Measurements from ENCODE around the gene PGM2.
"Not testable (repeated sequence)": the region's sequence is repeated elsewhere in the genome, so short reads cannot be mapped to it uniquely, and the experiment has no call there.

Gene PGM2

GRCh38 chr4:37816006-37816405 lies 10.5 kb upstream of the PGM2 start:
- H2BK5ac ChIP-seq (ENCODE audit: low read depth, low read length, poor library complexity, severe bottlenecking), result no peak overlapping the region
- H3K18ac ChIP-seq (ENCODE audit: low read depth in 1 of 2, low read length in 2 of 2), result no peak overlapping the region
- H3K79me1 ChIP-seq (replicated peaks; ENCODE audit: low read length, poor library complexity, severe bottlenecking), result no peaks in the 10 kb centered on the region
- H3K4me2 ChIP-seq (ENCODE audit: low read length, poor library complexity, severe bottlenecking), result no peak overlapping the region
- H2BK12ac ChIP-seq (ENCODE audit: low read length in 2 of 2), result no peak overlapping the region
- no peaks in the 10 kb centered on the region for H3K4me1 ChIP-seq (ENCODE audit: control insufficient read depth, insufficient read depth, low read depth, low read length)
- DNase-seq, result no peak
- H3K4ac ChIP-seq (ENCODE audit: low read depth in 1 of 2, low read length in 2 of 2), result no peak overlapping the region
- H2AFZ ChIP-seq (ENCODE audit: low read depth, low read length), result no peak overlapping the region
- no peaks in the 10 kb centered on the region for H3K36me3 ChIP-seq (ENCODE audit: control insufficient read depth in 1 of 2, insufficient read depth in 2 of 2, low read depth in 1 of 2, low read length in 2 of 2)
- no peak overlapping the region for H4K91ac ChIP-seq (ENCODE audit: low read length)
- H2BK15ac ChIP-seq (ENCODE audit: low read depth, poor library complexity, severe bottlenecking), result no peak overlapping the region
- H2AK5ac ChIP-seq (ENCODE audit: low read length, severe bottlenecking), result no peak overlapping the region
- H3K23ac ChIP-seq (ENCODE audit: low read length in 2 of 2), result no peak overlapping the region
- no peak overlapping the region for H3K14ac ChIP-seq (ENCODE audit: low read length in 2 of 2)
- no peak overlapping the region for H3K4me3 ChIP-seq (ENCODE audit: insufficient read depth in 1 of 2, low read depth in 1 of 2, low read length in 2 of 2)
- no peaks in the 10 kb centered on the region for H3K9me3 ChIP-seq (ENCODE audit: control insufficient read depth, low read length)
- H3K27me3 ChIP-seq (ENCODE audit: control insufficient read depth in 1 of 2, insufficient read depth in 1 of 2, low read length in 2 of 2), result no peaks in the 10 kb centered on the region
- H3K9ac ChIP-seq (ENCODE audit: low read length), result no peak overlapping the region
- H2BK120ac ChIP-seq (ENCODE audit: low read depth, low read length), result no peak overlapping the region
- WGBS, result no CpG with 5 or more reads among the region's 2 CpGs
- H3K27ac ChIP-seq (ENCODE audit: low read length, poor library complexity, severe bottlenecking), result no peak overlapping the region
- no peak overlapping the region for H4K8ac ChIP-seq (ENCODE audit: low read length)

- Histone ChIP-seq H3K9ac (ENCODE audit: low read length) (no peak overlapping the region), H2BK15ac (ENCODE audit: low read depth, poor library complexity, severe bottlenecking) (no peak overlapping the region), H3K23ac (ENCODE audit: low read length in 2 of 2) (no peak overlapping the region), H3K27ac (ENCODE audit: low read length, poor library complexity, severe bottlenecking) (no peak overlapping the region), H3K18ac (ENCODE audit: low read depth in 1 of 2, low read length in 2 of 2) (no peak overlapping the region), H2AK5ac (ENCODE audit: low read length, severe bottlenecking) (no peak overlapping the region), H3K4me3 (ENCODE audit: insufficient read depth in 1 of 2, low read depth in 1 of 2, low read length in 2 of 2) (no peak overlapping the region), H3K9me3 (ENCODE audit: control insufficient read depth, low read length) (no peaks in the 10 kb centered on the region), H3K4me1 (ENCODE audit: control insufficient read depth, insufficient read depth, low read depth, low read length) (no peaks in the 10 kb centered on the region), H2AFZ (ENCODE audit: low read depth, low read length) (no peak overlapping the region), H2BK12ac (ENCODE audit: low read length in 2 of 2) (no peak overlapping the region), H3K36me3 (ENCODE audit: control insufficient read depth in 1 of 2, insufficient read depth in 2 of 2, low read depth in 1 of 2, low read length in 2 of 2) (no peaks in the 10 kb centered on the region), H2BK5ac (ENCODE audit: low read depth, low read length, poor library complexity, severe bottlenecking) (no peak overlapping the region), H4K91ac (ENCODE audit: low read length) (no peak overlapping the region), H4K8ac (ENCODE audit: low read length) (no peak overlapping the region), H2BK120ac (ENCODE audit: low read depth, low read length) (no peak overlapping the region), H3K27me3 (ENCODE audit: control insufficient read depth in 1 of 2, insufficient read depth in 1 of 2, low read length in 2 of 2) (no peaks in the 10 kb centered on the region), H3K14ac (ENCODE audit: low read length in 2 of 2) (no peak overlapping the region), H3K4me2 (ENCODE audit: low read length, poor library complexity, severe bottlenecking) (no peak overlapping the region), H3K4ac (ENCODE audit: low read depth in 1 of 2, low read length in 2 of 2) (no peak overlapping the region), H3K79me1 (replicated peaks; ENCODE audit: low read length, poor library complexity, severe bottlenecking) (no peaks in the 10 kb centered on the region)
- no peak for DNase-seq
- WGBS, result 98% methylated on average over 2 of the region's 3 CpGs
Observed at GRCh38 chr4:37816719-37817118, 9.8 kb upstream of the PGM2 start.

- Histone ChIP-seq H2BK5ac (ENCODE audit: low read depth, low read length, poor library complexity, severe bottlenecking) (no peak overlapping the region), H3K18ac (ENCODE audit: low read depth in 1 of 2, low read length in 2 of 2) (no peak overlapping the region), H3K9me3 (ENCODE audit: control insufficient read depth, low read length) (no peaks in the 10 kb centered on the region), H3K4me1 (ENCODE audit: control insufficient read depth, insufficient read depth, low read depth, low read length) (no peaks in the 10 kb centered on the region), H2BK12ac (ENCODE audit: low read length in 2 of 2) (no peak overlapping the region), H3K23ac (ENCODE audit: low read length in 2 of 2) (no peak overlapping the region), H3K14ac (ENCODE audit: low read length in 2 of 2) (no peak overlapping the region), H3K79me1 (replicated peaks; ENCODE audit: low read length, poor library complexity, severe bottlenecking) (no peaks in the 10 kb centered on the region), H3K27me3 (ENCODE audit: control insufficient read depth in 1 of 2, insufficient read depth in 1 of 2, low read length in 2 of 2) (no peaks in the 10 kb centered on the region), H2AK5ac (ENCODE audit: low read length, severe bottlenecking) (no peak overlapping the region), H4K8ac (ENCODE audit: low read length) (no peak overlapping the region), H2AFZ (ENCODE audit: low read depth, low read length) (no peak overlapping the region), H4K91ac (ENCODE audit: low read length) (no peak overlapping the region), H3K36me3 (ENCODE audit: control insufficient read depth in 1 of 2, insufficient read depth in 2 of 2, low read depth in 1 of 2, low read length in 2 of 2) (no peaks in the 10 kb centered on the region), H3K9ac (ENCODE audit: low read length) (no peak overlapping the region), H3K4me3 (ENCODE audit: insufficient read depth in 1 of 2, low read depth in 1 of 2, low read length in 2 of 2) (no peak overlapping the region), H2BK15ac (ENCODE audit: low read depth, poor library complexity, severe bottlenecking) (no peak overlapping the region), H2BK120ac (ENCODE audit: low read depth, low read length) (no peak overlapping the region), H3K4me2 (ENCODE audit: low read length, poor library complexity, severe bottlenecking) (no peak overlapping the region), H3K4ac (ENCODE audit: low read depth in 1 of 2, low read length in 2 of 2) (no peak overlapping the region), H3K27ac (ENCODE audit: low read length, poor library complexity, severe bottlenecking) (no peak overlapping the region)
- no peak for DNase-seq
- 89% methylated on average over 5 of the region's 5 CpGs for WGBS
Observed at GRCh38 chr4:37818752-37819151, 7.7 kb upstream of the PGM2 start.

- DNase-seq; H3K18ac ChIP-seq (ENCODE audit: low read depth in 1 of 2, low read length in 2 of 2): not testable (repeated sequence)
- WGBS, result 98% methylated on average over 12 of the region's 28 CpGs
Observed at GRCh38 chr4:37820458-37820857, 6.0 kb upstream of the PGM2 start.

More at GRCh38 chr4:37820458-37820857, 6.0 kb upstream of the PGM2 start:
- H2AK5ac ChIP-seq (ENCODE audit: low read length, severe bottlenecking); H3K4me1 ChIP-seq (ENCODE audit: control insufficient read depth, insufficient read depth, low read depth, low read length); H2BK12ac ChIP-seq (ENCODE audit: low read length in 2 of 2); H3K27me3 ChIP-seq (ENCODE audit: control insufficient read depth in 1 of 2, insufficient read depth in 1 of 2, low read length in 2 of 2); H3K14ac ChIP-seq (ENCODE audit: low read length in 2 of 2); H3K9me3 ChIP-seq (ENCODE audit: control insufficient read depth, low read length); H2BK15ac ChIP-seq (ENCODE audit: low read depth, poor library complexity, severe bottlenecking); H3K9ac ChIP-seq (ENCODE audit: low read length); H4K8ac ChIP-seq (ENCODE audit: low read length); H3K79me1 ChIP-seq (replicated peaks; ENCODE audit: low read length, poor library complexity, severe bottlenecking); H3K4me3 ChIP-seq (ENCODE audit: insufficient read depth in 1 of 2, low read depth in 1 of 2, low read length in 2 of 2); H3K4me2 ChIP-seq (ENCODE audit: low read length, poor library complexity, severe bottlenecking); H3K4ac ChIP-seq (ENCODE audit: low read depth in 1 of 2, low read length in 2 of 2); H3K27ac ChIP-seq (ENCODE audit: low read length, poor library complexity, severe bottlenecking); H3K36me3 ChIP-seq (ENCODE audit: control insufficient read depth in 1 of 2, insufficient read depth in 2 of 2, low read depth in 1 of 2, low read length in 2 of 2); H2AFZ ChIP-seq (ENCODE audit: low read depth, low read length); H2BK5ac ChIP-seq (ENCODE audit: low read depth, low read length, poor library complexity, severe bottlenecking); H3K23ac ChIP-seq (ENCODE audit: low read length in 2 of 2); H2BK120ac ChIP-seq (ENCODE audit: low read depth, low read length); H4K91ac ChIP-seq (ENCODE audit: low read length): not testable (repeated sequence)

Measured in mesenchymal stem cell (in vitro differentiated cells and primary cell).